ENCODE measurements around the gene SEBOX.

DNA sequence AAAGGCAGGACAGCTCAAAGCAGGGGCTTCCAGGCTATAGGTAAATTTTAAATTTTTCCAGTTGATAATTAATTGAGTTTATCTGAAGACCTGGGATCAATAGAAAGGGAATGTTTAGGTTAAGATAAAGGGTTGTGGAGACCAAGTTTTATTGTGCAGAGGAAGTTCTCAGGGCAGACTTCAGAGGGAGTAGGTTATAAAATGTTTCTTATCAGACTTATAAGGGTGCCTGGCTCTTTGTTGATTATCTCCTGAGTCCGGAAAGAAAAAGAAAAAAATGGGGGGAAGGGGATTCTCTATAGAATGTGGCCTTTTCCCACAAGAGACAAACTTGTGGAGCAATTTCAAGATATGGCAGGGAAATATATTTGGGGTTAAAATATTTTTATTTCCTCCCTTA lies 25.1 kb upstream of the SEBOX start:
- TF ChIP-seq, protein P1, sequence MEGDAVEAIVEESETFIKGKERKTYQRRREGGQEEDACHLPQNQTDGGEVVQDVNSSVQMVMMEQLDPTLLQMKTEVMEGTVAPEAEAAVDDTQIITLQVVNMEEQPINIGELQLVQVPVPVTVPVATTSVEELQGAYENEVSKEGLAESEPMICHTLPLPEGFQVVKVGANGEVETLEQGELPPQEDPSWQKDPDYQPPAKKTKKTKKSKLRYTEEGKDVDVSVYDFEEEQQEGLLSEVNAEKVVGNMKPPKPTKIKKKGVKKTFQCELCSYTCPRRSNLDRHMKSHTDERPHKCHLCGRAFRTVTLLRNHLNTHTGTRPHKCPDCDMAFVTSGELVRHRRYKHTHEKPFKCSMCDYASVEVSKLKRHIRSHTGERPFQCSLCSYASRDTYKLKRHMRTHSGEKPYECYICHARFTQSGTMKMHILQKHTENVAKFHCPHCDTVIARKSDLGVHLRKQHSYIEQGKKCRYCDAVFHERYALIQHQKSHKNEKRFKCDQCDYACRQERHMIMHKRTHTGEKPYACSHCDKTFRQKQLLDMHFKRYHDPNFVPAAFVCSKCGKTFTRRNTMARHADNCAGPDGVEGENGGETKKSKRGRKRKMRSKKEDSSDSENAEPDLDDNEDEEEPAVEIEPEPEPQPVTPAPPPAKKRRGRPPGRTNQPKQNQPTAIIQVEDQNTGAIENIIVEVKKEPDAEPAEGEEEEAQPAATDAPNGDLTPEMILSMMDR (IDR thresholded peaks at IDR 0.05): no peak
- TF ChIP-seq POLR2A (IDR thresholded peaks at IDR 0.05) (no peak), POLR2AphosphoS5 (IDR thresholded peaks at IDR 0.05) (no peak)
